K562 (cell line): Measurements from ENCODE around the gene TSSK2. TPM values are rescaled to one million over a fixed set of nuclear protein-coding genes. Genes with fewer than 3 reads are reported as not detected.
A peak's percentile ranks its signal among the peaks of the same experiment; 100 is the strongest.

Experiments
- ARID1B ChIP-seq: fragments of 450-650 bp; IDR thresholded peaks from 2 replicates; pipeline ENCODE4 v1.6.1; 2016; ENCODE audit warnings: antibody characterized with exemption, mild to moderate bottlenecking, inconsistent platforms
- EWSR1 ChIP-seq: fragments of 450-650 bp; IDR thresholded peaks from 2 replicates; pipeline ENCODE4 v1.6.1; 2018; ENCODE audit warnings: borderline replicate concordance, mild to moderate bottlenecking, low read depth, moderate library complexity; ENCODE audit not compliant: partially characterized antibody
- HOXB6 ChIP-seq: fragments of 250-450 bp; sonication (Bioruptor Pico); IDR thresholded peaks from 2 replicates; pipeline ENCODE4 v1.5.1; 2022; ENCODE audit warnings: mild to moderate bottlenecking, borderline replicate concordance
- KHSRP ChIP-seq: fragments of 450-650 bp; IDR thresholded peaks from 2 replicates; pipeline ENCODE4 v1.6.1; 2017
- MCM7 ChIP-seq, 2 experiments: fragments of 450-650 bp; IDR thresholded peaks; 2 replicates each; pipeline ENCODE4 v1.6.1; 2016 to 2018
- MEF2D ChIP-seq: conservative IDR thresholded peaks from 2 replicates; pipeline ENCODE4 v1.6.1; 2016; ENCODE audit warnings: low read depth, missing genetic modification characterization, missing compliant biosample characterization
- MTA1 ChIP-seq: fragments of 450-650 bp; IDR thresholded peaks from 2 replicates; pipeline ENCODE4 v1.6.1; 2017; ENCODE audit warnings: borderline replicate concordance
- PCBP2 ChIP-seq: fragments of 200-400 bp; formaldehyde crosslinking; IDR thresholded peaks from 2 replicates; pipeline ENCODE4 v1.6.1; 2018; ENCODE audit warnings: low read length, low read depth, mild to moderate bottlenecking, moderate library complexity; ENCODE audit not compliant: poor library complexity, severe bottlenecking
- POLR2G ChIP-seq: fragments of 200-400 bp; formaldehyde crosslinking; IDR thresholded peaks from 2 replicates; pipeline ENCODE4 v1.6.1; 2017; ENCODE audit warnings: low read depth, mild to moderate bottlenecking, antibody characterized with exemption, low read length, moderate library complexity
- PYGO2 ChIP-seq: fragments of 450-650 bp; IDR thresholded peaks from 2 replicates; pipeline ENCODE4 v1.6.1; 2016; ENCODE audit warnings: mild to moderate bottlenecking, missing genetic modification characterization, moderate library complexity, missing compliant biosample characterization
- RBBP5 ChIP-seq: fragments of 200-600 bp; sonication (generic); IDR thresholded peaks from 2 replicates; pipeline ENCODE4 v1.6.1; 2012; ENCODE audit warnings: borderline replicate concordance, mild to moderate bottlenecking, low read length, control low read depth, inconsistent platforms; ENCODE audit not compliant: insufficient read depth, poor library complexity, severe bottlenecking
- ZNF124 ChIP-seq: sonication (generic); formaldehyde crosslinking; IDR thresholded peaks from 2 replicates; pipeline ENCODE4 v1.8.1; 2022; ENCODE audit warnings: missing genetic modification reagents
- ZNF347 ChIP-seq: fragments of 450-650 bp; formaldehyde crosslinking; IDR thresholded peaks from 2 replicates; pipeline ENCODE4 v1.4.0; 2020; ENCODE audit warnings: low read depth, mild to moderate bottlenecking, moderate library complexity
- ZNF408 ChIP-seq: fragments of 250-450 bp; sonication (Bioruptor Pico); IDR thresholded peaks from 2 replicates; pipeline ENCODE4 v1.4.0; 2020; ENCODE audit warnings: low read depth, mild to moderate bottlenecking, moderate library complexity
- polyA plus RNA-seq, 8 experiments: library from polyadenylated mRNA; depleted of rRNA in 4 of 8; stranded (reverse) in 5 of 8; unstranded in 3 of 8; fragments of >200 nt; fragmentation: Nextera tagmentation in 2 of 8; fragmentation: Illumina TruSeq in 1 of 8; extraction: Ambion mirVana in 2 of 8; extraction: Trizol in 1 of 8; gene quantifications; 2 replicates each; pipeline versions ENCODE4 v1.2.1 to v1.2.3, GENCODE V29; 2011 to 2014; ENCODE audit warnings: inconsistent platforms in 1 of 8, missing spikeins in 1 of 8
- total RNA-seq, 7 experiments: library from RNA; depleted of rRNA in 6 of 7; stranded (reverse); fragments of >200 nt in 6 of 7; fragmentation: Illumina TruSeq in 2 of 7; extraction: Trizol in 2 of 7; gene quantifications; 2 replicates each; pipeline versions ENCODE4 v1.2.1 to v1.2.3, GENCODE V29; 2011 to 2021; ENCODE audit warnings: low replicate concordance in 1 of 7
- TF ChIP-seq, protein P1 (sequence below), 2 experiments: IDR thresholded peaks in 1 of 2; conservative IDR thresholded peaks in 1 of 2; 2 replicates each; pipeline ENCODE4 v1.6.1; 2016; ENCODE audit warnings: low read depth in 2 of 2, mild to moderate bottlenecking in 1 of 2, missing compliant biosample characterization in 1 of 2, missing genetic modification characterization in 1 of 2, moderate library complexity in 1 of 2
- TF ChIP-seq, protein P2 (sequence below): sonication (generic); formaldehyde crosslinking; IDR thresholded peaks from 2 replicates; pipeline ENCODE4 v1.8.0; 2022; ENCODE audit warnings: missing genetic modification reagents, mild to moderate bottlenecking, moderate library complexity, borderline replicate concordance
- TF ChIP-seq, protein P3 (sequence below): fragments of 250-450 bp; sonication (Bioruptor Pico); IDR thresholded peaks from 2 replicates; pipeline ENCODE4 v1.5.0; 2021
- TF ChIP-seq, protein P4 (sequence below): fragments of 250-450 bp; sonication (Bioruptor Pico); IDR thresholded peaks from 2 replicates; pipeline ENCODE4 v1.8.0; 2021; ENCODE audit warnings: borderline replicate concordance, mild to moderate bottlenecking, moderate library complexity; ENCODE audit not compliant: poor library complexity, severe bottlenecking
- TF ChIP-seq, protein P5 (sequence below): fragments of 200-800 bp; sonication (Bioruptor generic); IDR thresholded peaks from 2 replicates; pipeline ENCODE4 v1.6.1; 2017; ENCODE audit warnings: missing genetic modification characterization, missing compliant biosample characterization

Gene TSSK2
- total and polyA plus RNA-seq, 9 of the 15 experiments (the other 6 are each of a cell fraction or from before 2014, with no cell fraction given) = 0.04 TPM; not detected in 8

DNA sequence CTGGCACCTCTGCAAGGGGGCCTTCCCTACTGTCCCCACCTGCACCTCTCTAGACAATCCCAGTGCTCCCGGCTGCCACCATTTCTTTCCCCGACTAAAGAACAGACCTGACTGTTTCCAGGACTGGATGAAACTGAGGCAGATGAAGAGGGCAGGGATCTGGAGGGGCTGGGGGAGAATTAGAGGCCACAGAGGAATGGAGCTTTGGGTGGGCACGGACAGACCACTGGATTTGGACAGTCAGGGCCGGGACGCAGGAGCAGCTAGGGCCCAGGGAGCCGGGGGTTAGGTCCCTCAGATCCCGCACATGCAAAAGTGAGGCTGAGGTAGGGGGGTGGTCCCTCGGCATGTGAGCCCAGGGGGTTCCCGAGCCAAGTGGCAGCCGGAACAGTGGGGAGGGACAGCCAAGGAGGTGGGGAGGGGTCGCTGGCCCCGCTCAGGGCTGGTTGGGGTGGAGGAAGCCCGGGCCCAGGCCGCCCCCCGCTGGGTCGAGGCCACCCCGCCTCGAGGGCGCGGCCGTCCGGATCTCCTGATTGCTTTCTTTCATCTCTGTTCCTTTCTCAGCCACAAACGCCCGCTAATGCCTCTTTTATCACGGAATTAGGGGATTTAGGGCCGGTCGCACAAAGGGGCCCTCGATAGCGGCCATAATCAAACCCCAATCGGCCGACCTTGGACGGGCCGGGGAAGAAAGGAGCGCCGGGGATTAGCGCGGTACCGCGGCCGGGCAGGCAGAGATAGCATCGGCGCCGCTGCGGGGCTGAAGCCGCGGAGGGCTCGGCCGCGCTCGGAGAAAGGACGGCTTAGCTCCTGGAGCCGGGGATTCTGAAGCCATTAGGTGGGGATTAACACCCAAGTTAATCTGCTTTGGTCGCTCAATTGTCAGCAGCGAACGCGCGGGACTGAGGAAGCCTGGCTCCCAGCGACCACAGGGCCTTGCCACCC lies 38.2 kb downstream of the TSSK2 start (continued):
- TF ChIP-seq, protein P1, sequence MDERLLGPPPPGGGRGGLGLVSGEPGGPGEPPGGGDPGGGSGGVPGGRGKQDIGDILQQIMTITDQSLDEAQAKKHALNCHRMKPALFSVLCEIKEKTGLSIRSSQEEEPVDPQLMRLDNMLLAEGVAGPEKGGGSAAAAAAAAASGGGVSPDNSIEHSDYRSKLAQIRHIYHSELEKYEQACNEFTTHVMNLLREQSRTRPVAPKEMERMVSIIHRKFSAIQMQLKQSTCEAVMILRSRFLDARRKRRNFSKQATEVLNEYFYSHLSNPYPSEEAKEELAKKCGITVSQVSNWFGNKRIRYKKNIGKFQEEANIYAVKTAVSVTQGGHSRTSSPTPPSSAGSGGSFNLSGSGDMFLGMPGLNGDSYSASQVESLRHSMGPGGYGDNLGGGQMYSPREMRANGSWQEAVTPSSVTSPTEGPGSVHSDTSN (CRISPR knock-in tag; IDR thresholded peaks at IDR 0.05; ENCODE audit: low read depth) = no peak
- TF ChIP-seq, protein P1 (tag; conservative IDR thresholded peaks at IDR 0.05; ENCODE audit: low read depth) = no peak
- TF ChIP-seq, protein P2, sequence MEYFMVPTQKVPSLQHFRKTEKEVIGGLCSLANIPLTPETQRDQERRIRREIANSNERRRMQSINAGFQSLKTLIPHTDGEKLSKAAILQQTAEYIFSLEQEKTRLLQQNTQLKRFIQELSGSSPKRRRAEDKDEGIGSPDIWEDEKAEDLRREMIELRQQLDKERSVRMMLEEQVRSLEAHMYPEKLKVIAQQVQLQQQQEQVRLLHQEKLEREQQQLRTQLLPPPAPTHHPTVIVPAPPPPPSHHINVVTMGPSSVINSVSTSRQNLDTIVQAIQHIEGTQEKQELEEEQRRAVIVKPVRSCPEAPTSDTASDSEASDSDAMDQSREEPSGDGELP (CRISPR knock-in tag) = no peak
- TF ChIP-seq, protein P3, sequence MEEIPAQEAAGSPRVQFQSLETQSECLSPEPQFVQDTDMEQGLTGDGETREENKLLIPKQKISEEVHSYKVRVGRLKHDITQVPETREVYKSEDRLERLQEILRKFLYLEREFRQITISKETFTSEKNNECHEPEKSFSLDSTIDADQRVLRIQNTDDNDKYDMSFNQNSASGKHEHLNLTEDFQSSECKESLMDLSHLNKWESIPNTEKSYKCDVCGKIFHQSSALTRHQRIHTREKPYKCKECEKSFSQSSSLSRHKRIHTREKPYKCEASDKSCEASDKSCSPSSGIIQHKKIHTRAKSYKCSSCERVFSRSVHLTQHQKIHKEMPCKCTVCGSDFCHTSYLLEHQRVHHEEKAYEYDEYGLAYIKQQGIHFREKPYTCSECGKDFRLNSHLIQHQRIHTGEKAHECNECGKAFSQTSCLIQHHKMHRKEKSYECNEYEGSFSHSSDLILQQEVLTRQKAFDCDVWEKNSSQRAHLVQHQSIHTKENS (CRISPR knock-in tag) = no peak
- TF ChIP-seq, protein P4, sequence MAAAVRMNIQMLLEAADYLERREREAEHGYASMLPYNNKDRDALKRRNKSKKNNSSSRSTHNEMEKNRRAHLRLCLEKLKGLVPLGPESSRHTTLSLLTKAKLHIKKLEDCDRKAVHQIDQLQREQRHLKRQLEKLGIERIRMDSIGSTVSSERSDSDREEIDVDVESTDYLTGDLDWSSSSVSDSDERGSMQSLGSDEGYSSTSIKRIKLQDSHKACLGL (CRISPR knock-in tag) = no peak
- TF ChIP-seq POLR2G = no peak
- no peak for TF ChIP-seq ZNF408 (CRISPR knock-in tag)
- TF ChIP-seq, protein P5, sequence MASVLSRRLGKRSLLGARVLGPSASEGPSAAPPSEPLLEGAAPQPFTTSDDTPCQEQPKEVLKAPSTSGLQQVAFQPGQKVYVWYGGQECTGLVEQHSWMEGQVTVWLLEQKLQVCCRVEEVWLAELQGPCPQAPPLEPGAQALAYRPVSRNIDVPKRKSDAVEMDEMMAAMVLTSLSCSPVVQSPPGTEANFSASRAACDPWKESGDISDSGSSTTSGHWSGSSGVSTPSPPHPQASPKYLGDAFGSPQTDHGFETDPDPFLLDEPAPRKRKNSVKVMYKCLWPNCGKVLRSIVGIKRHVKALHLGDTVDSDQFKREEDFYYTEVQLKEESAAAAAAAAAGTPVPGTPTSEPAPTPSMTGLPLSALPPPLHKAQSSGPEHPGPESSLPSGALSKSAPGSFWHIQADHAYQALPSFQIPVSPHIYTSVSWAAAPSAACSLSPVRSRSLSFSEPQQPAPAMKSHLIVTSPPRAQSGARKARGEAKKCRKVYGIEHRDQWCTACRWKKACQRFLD (CRISPR knock-in tag) = no peak
- no peak for TF ChIP-seq HOXB6 (CRISPR knock-in tag)
- peak; percentile 86 for TF ChIP-seq RBBP5
- TF ChIP-seq EWSR1 = no peak
- no peak for TF ChIP-seq PYGO2 (tag)
- TF ChIP-seq MEF2D (tag) = no peak
- no peak for TF ChIP-seq MCM7 (IDR thresholded peaks at IDR 0.05)
- TF ChIP-seq ARID1B = no peak
- no peak for TF ChIP-seq ZNF347 (CRISPR knock-in tag)
- no peak for TF ChIP-seq KHSRP
- TF ChIP-seq PCBP2 = no peak
- TF ChIP-seq ZNF124 (CRISPR knock-in tag) = no peak
- TF ChIP-seq MTA1 = no peak
